ENCODE results near the gene TNNI3. TPM values are rescaled to one million over a fixed set of nuclear protein-coding genes. Genes with fewer than 3 reads are reported as not detected.

Gene TNNI3
- polyA plus RNA-seq, 1 of the 3 experiments (the other 2 are of a cell fraction), result 11.4 TPM

GRCh38 chr19:55169136-55169535 is 11.6 kb upstream of the TNNI3 start:
- H2AFZ ChIP-seq (ENCODE audit: low read depth), result no peak overlapping the region
- H4K20me1 ChIP-seq (ENCODE audit: insufficient read depth), result no peaks in the 10 kb centered on the region
- no peak overlapping the region for H3K9ac ChIP-seq
- no peak overlapping the region for H3K27ac ChIP-seq (ENCODE audit: low read depth in 2 of 2, low read length in 1 of 2)
- TF ChIP-seq RCOR1 (IDR thresholded peaks at IDR 0.05; ENCODE audit: low read length) (no peak), POLR2AphosphoS5 (IDR thresholded peaks at IDR 0.05; ENCODE audit: low read depth, low read length) (no peak), FOXJ3 (CRISPR knock-in tag; IDR thresholded peaks at IDR 0.05) (no peak), TAF1 (IDR thresholded peaks at IDR 0.05; ENCODE audit: borderline replicate concordance, low read depth, low read length) (no peak), GATA2 (CRISPR knock-in tag; IDR thresholded peaks at IDR 0.05) (no peak), FOXM1 (IDR thresholded peaks at IDR 0.05; ENCODE audit: low read depth) (no peak), ZBTB33 (IDR thresholded peaks at IDR 0.05; ENCODE audit: borderline replicate concordance, low read depth) (no peak), CHD2 (IDR thresholded peaks at IDR 0.05; ENCODE audit: low read length, partially characterized antibody) (no peak), SIN3A (IDR thresholded peaks at IDR 0.05; ENCODE audit: borderline replicate concordance, low read depth, low read length) (no peak), CTCF (IDR thresholded peaks at IDR 0.05) (no peak), RFX5 (IDR thresholded peaks at IDR 0.05; ENCODE audit: low read length) (no peak), MXI1 (IDR thresholded peaks at IDR 0.05; ENCODE audit: low read depth, low read length) (no peak), IRF3 (IDR thresholded peaks at IDR 0.05; ENCODE audit: low read depth, low read length) (no peak)
- DNase-seq, result no peak
- H3K4me1 ChIP-seq (ENCODE audit: control insufficient read depth in 1 of 2, insufficient read depth in 2 of 2, low read depth in 1 of 2, low read length in 1 of 2), result peaks cover 0 to 6% of the 10 kb centered on the region in 2 experiments; a peak in 1 of 4 replicates
- no peaks in the 10 kb centered on the region for H3K9me3 ChIP-seq
- CTCF ChIA-PET, result interaction anchor here (0.7 to 6.3 kb wide), 3 partner anchors 9 to 249 kb away, joined by 5 to 37 read pairs (median 19); no protein-coding TSS in a partner anchor
- H3K9me2 ChIP-seq, result no peaks in the 10 kb centered on the region
- H3K4me3 ChIP-seq (ENCODE audit: low read depth in 2 of 2, low read length in 1 of 2), result no peak overlapping the region
- no peaks in the 10 kb centered on the region for H3F3A ChIP-seq (replicated peaks; ENCODE audit: insufficient read depth)
- no peaks in the 10 kb centered on the region for H3K36me3 ChIP-seq (replicated peaks in 1 of 2; ENCODE audit: control insufficient read depth in 1 of 2, insufficient read depth in 2 of 2, low read length in 1 of 2)
- WGBS (ENCODE audit: low lambda C conversion rate), result 46% methylated on average over 4 of the region's 4 CpGs
- POLR2A ChIA-PET, result no interaction called here
- no peaks in the 10 kb centered on the region for H3K79me2 ChIP-seq (ENCODE audit: insufficient read depth)
- H3K27me3 ChIP-seq (ENCODE audit: insufficient read depth), result peaks cover 36% of the 10 kb centered on the region; the same call in 1 of the 2 replicates
- no peak overlapping the region for H3K4me2 ChIP-seq

Data from SK-N-SH (cell line).